ENCODE data around the gene NPRL2.
A peak's percentile ranks its signal among the peaks of the same experiment; 100 is the strongest.

The NPRL2 gene

GRCh38 chr3:50364573-50365079 is 14.1 kb upstream of the NPRL2 start:
- Histone ChIP-seq H3K27ac (peak overlapping the region in 1 of 2 donors; percentile 43), H3K4me3 (peak overlapping the region; percentile 73)
- no peak for DNase-seq (ENCODE audit: low spot score)
- TF ChIP-seq, protein P1, sequence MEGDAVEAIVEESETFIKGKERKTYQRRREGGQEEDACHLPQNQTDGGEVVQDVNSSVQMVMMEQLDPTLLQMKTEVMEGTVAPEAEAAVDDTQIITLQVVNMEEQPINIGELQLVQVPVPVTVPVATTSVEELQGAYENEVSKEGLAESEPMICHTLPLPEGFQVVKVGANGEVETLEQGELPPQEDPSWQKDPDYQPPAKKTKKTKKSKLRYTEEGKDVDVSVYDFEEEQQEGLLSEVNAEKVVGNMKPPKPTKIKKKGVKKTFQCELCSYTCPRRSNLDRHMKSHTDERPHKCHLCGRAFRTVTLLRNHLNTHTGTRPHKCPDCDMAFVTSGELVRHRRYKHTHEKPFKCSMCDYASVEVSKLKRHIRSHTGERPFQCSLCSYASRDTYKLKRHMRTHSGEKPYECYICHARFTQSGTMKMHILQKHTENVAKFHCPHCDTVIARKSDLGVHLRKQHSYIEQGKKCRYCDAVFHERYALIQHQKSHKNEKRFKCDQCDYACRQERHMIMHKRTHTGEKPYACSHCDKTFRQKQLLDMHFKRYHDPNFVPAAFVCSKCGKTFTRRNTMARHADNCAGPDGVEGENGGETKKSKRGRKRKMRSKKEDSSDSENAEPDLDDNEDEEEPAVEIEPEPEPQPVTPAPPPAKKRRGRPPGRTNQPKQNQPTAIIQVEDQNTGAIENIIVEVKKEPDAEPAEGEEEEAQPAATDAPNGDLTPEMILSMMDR (IDR thresholded peaks at IDR 0.05) = no peak

GRCh38 chr3:50359760-50360110 is 9.2 kb upstream of the NPRL2 start:
- Histone ChIP-seq H3K27ac (peak overlapping the region in 1 of 2 donors; percentile 38), H3K4me3 (peak overlapping the region; percentile 80)
- no peak for DNase-seq (ENCODE audit: low spot score)
- TF ChIP-seq, protein P1 (IDR thresholded peaks at IDR 0.05) = no peak

DNA sequence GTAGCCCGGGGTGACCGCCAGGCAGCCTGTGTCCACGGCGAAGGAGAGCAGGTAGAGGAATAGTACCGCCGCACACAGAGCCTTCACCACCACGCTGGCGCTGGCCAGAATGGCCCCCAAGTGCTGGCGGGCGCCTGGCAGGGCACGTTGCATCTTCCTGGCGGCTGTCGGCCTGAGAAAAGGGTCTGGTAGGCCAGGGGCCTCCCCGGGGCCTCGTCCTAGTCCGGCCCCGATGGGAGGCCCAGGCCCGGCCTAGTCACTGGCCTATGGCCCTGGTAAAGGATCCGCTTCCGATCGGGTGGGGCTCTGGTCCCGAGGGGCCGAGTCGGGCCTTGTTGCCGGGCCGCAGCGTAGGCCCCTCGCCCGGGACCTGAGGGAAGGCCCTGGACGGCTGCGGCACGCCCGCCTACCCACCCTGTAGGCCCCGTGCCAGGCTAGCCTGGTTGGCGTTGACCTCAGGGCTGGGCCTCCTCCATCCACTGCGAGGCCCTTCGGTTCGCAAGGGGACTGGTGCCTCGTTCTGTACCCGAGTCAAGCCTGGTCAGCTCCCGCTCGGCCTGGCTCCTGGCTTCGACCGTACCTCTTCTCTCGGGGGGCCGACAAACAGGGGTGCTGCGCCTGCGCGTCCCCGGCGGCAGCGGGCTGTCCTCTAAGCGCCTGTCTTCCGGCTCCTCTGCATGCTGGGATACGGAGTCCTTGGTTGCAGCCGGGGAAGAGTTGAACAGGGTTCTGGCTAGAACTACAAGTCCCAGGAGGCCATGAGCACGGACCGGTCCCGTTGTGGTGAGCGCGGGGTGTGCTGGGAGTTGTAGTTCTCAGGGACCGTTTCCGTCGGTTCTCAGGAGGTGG is 8.6 kb upstream of the NPRL2 start, which contains the start of gene TMEM115:
TMEM115 (minus strand) TSS at position 611 of the 849 bp plus-strand sequence; CDS start at position 153, 458 bp downstream.
- peak; percentile 98 for DNase-seq (ENCODE audit: low spot score)
- TF ChIP-seq, protein P1 (IDR thresholded peaks at IDR 0.05) = no peak
- H3K4me3 ChIP-seq = peak within 1 kb of the TSS; percentile 80
- H3K27ac ChIP-seq = peak within 1 kb of the TSS; percentile 84 to 89

DNA sequence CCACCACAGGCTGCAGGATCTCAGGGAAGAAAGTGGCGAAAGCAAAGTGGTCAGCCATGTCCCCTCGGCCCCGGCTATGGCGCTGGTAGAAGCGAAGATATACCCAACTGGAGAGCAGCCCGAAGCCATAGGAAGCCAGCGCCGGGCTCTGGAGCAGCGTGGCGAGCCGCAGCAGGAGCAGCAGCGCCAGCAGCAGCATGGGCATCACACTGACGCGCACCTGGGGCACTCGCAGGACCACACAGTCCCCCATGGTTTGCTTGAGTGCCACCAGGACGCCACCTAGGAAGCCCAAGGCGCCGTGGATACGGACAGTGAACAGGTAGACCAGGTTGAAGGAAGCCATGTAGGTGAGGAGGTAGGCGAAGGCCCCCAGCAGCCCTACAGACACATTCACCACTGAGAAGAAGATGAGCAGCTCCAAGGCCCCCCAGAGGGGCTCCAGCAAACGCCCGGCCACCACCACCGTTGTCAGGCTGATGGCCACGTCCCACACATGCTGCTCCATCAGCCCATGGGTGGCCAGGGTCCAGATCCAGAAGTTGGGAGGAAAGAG is 7.9 kb upstream of the NPRL2 start:
- Histone ChIP-seq H3K4me3 (peak overlapping the region; percentile 80), H3K27ac (peak overlapping the region; percentile 84 to 89)
- TF ChIP-seq, protein P1 (IDR thresholded peaks at IDR 0.05) = no peak
- no peak for DNase-seq (ENCODE audit: low spot score)

DNA sequence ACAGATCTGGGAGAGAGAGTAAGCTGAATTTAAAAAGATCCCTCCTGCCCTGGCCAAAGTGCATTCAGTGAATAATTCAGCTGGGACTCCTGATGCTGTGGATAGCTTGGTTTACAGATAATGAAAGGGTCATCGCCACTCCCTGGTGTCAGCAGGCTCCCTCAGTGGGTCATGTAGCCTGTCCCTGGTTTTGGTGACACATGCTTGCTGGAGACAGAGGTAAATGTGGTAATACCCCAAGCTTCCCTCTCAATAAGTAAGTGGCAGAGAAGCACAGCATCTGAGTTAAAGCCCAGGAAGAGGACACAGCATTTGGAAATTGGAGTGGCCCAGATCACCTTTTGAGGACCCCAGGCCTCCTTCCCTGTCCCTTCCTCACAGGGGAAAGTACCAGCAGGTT is 6.9 kb upstream of the NPRL2 start:
- Histone ChIP-seq H3K27ac (peak overlapping the region in 1 of 2 donors; percentile 89), H3K4me3 (peak overlapping the region; percentile 80)
- TF ChIP-seq, protein P1 (IDR thresholded peaks at IDR 0.05) = no peak
- no peak for DNase-seq (ENCODE audit: low spot score)

DNA sequence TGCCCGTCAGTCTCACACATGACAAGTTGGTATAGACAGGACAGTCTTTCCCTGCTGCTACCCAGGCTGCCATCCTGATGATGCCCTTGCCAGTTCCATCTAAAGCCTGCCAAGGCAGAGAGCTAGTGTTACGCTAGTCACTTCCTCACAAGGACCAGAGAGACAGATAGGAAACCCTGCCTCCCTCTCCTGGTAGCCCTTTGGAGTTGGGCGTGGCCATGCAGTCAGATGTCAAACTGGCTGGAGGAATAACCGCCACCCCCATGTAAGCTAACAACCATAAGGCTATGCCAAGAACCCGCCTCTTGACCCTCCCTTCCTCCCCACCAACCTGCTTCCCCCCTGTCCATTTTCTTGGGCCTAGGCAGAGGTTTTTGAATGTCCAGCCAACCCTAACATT is 6.0 kb upstream of the NPRL2 start:
- Histone ChIP-seq H3K4me3 (peak overlapping the region; percentile 80), H3K27ac (peak overlapping the region in 1 of 2 donors; percentile 63)
- no peak for DNase-seq (ENCODE audit: low spot score)
- TF ChIP-seq, protein P1 (IDR thresholded peaks at IDR 0.05) = no peak
